Muscle of back (tissue), 11 donors: ENCODE measurements around the gene SNX25. TPM values are rescaled to one million over a fixed set of nuclear protein-coding genes. Genes with fewer than 3 reads are reported as not detected.
"Not testable (repeated sequence)": the region's sequence is repeated elsewhere in the genome, so short reads cannot be mapped to it uniquely, and the experiment has no call there.

Experiments
- DNase-seq, 3 donors: peaks; one replicate each; pipeline versions ENCODE4 v3.0.0 to v3.0.0-alpha.2; 2013
- polyA plus RNA-seq, 10 donors: library from polyadenylated mRNA; unstranded; fragments of 120-200 nt; gene quantifications; one replicate each; pipeline ENCODE4 v1.2.1, GENCODE V29; 2013; ENCODE audit not compliant: insufficient read length in 10 of 10

SNX25 gene
- polyA plus RNA-seq, 10 donors: 7.2 to 11.8 (median 8.2) TPM

- peak in 1 of 3 donors; percentile 11 for DNase-seq
These were observed 95.1 kb downstream of the SNX25 start for GRCh38 chr4:185304541-185304940.

- DNase-seq: peak in 2 of 3 donors; percentile 3 to 22
These were observed 95.7 kb downstream of the SNX25 start for GRCh38 chr4:185304944-185305690.

GRCh38 chr4:185305979-185306442, 96.6 kb downstream of the SNX25 start:
- peak in 1 of 3 donors; percentile 85 for DNase-seq

- no peak for DNase-seq
These were observed 97.9 kb downstream of the SNX25 start for GRCh38 chr4:185307136-185307950.

GRCh38 chr4:185309770-185310169, 100.4 kb downstream of the SNX25 start:
- no peak for DNase-seq

- no peak for DNase-seq
These were observed 101.9 kb downstream of the SNX25 start for GRCh38 chr4:185311113-185311888.

- no peak for DNase-seq
These were observed 103.3 kb downstream of the SNX25 start for GRCh38 chr4:185312699-185313098.

- DNase-seq: not testable (repeated sequence)
These were observed 108.1 kb downstream of the SNX25 start for GRCh38 chr4:185317462-185317861.

- DNase-seq: no peak
These were observed 108.5 kb downstream of the SNX25 start for GRCh38 chr4:185317880-185318279.

- no peak for DNase-seq
These were observed 109.3 kb downstream of the SNX25 start for GRCh38 chr4:185318679-185319078.

GRCh38 chr4:185322803-185323202, 113.4 kb downstream of the SNX25 start:
- no peak for DNase-seq

- DNase-seq: no peak
These were observed 114.2 kb downstream of the SNX25 start for GRCh38 chr4:185323606-185324005.

GRCh38 chr4:185324361-185324760, 115.0 kb downstream of the SNX25 start:
- not testable (repeated sequence) for DNase-seq

GRCh38 chr4:185325721-185326120, 116.3 kb downstream of the SNX25 start:
- DNase-seq: not testable (repeated sequence)

GRCh38 chr4:185328586-185328985, 119.2 kb downstream of the SNX25 start:
- no peak for DNase-seq

GRCh38 chr4:185329879-185330510, 120.6 kb downstream of the SNX25 start:
- not testable (repeated sequence) for DNase-seq

GRCh38 chr4:185332575-185333464, 123.4 kb downstream of the SNX25 start:
- no peak for DNase-seq

- DNase-seq: no peak
These were observed 124.9 kb downstream of the SNX25 start for GRCh38 chr4:185334326-185334725.

GRCh38 chr4:185335579-185335978, 126.2 kb downstream of the SNX25 start:
- no peak for DNase-seq

- DNase-seq: no peak
These were observed 130.5 kb downstream of the SNX25 start for GRCh38 chr4:185339941-185340340.
